Lung (tissue), 12 donors: Measurements from ENCODE around the gene PTPRG. TPM values are rescaled to one million over a fixed set of nuclear protein-coding genes. Genes with fewer than 3 reads are reported as not detected.

ENCODE experiments used
- ATAC-seq: fragments of 200-7000 bp; cut with Tn5 transposase; one replicate; pipeline ENCODE4 v1.9.1; 2020; ENCODE audit warnings: moderate number of reproducible peaks; ENCODE audit not compliant: insufficient read depth, low FRiP score
- DNase-seq, 3 donors: peaks; one replicate each; pipeline ENCODE4 v3.0.0-alpha.2; 2013 to 2017
- H3K27ac ChIP-seq, 2 donors: one replicate each; pipeline ENCODE4 v1.5.1; 2013; ENCODE audit warnings: mild to moderate bottlenecking in 2 of 2, moderate library complexity in 2 of 2, control low read depth in 1 of 2, inconsistent platforms in 1 of 2, low read depth in 1 of 2, low read length in 1 of 2
- H3K27me3 ChIP-seq, 3 donors: one replicate each; pipeline ENCODE4 v1.5.1; 2013; ENCODE audit warnings: low read length in 2 of 3; ENCODE audit not compliant: control insufficient read depth in 3 of 3, insufficient read depth in 3 of 3
- H3K36me3 ChIP-seq, 4 donors: one replicate each; pipeline ENCODE4 v1.5.1; 2013; ENCODE audit warnings: low read length in 4 of 4, mild to moderate bottlenecking in 1 of 4, moderate library complexity in 1 of 4; ENCODE audit not compliant: control insufficient read depth in 4 of 4, insufficient read depth in 4 of 4
- H3K4me1 ChIP-seq, 5 donors: one replicate each; pipeline ENCODE4 v1.5.1; 2013; ENCODE audit warnings: low read length in 5 of 5, mild to moderate bottlenecking in 2 of 5, moderate library complexity in 1 of 5; ENCODE audit not compliant: control insufficient read depth in 5 of 5, insufficient read depth in 5 of 5
- H3K4me3 ChIP-seq: one replicate; pipeline ENCODE4 v1.5.1; 2013; ENCODE audit warnings: mild to moderate bottlenecking, control low read depth, moderate library complexity
- H3K9ac ChIP-seq, 2 donors: one replicate each; pipeline ENCODE4 v1.5.1; 2013; ENCODE audit warnings: low read length in 2 of 2, control low read depth in 1 of 2; ENCODE audit not compliant: insufficient read depth in 1 of 2
- H3K9me3 ChIP-seq, 4 donors: one replicate each; pipeline ENCODE4 v1.5.1; 2013; ENCODE audit warnings: low read length in 3 of 4, mild to moderate bottlenecking in 1 of 4, moderate library complexity in 1 of 4; ENCODE audit not compliant: control insufficient read depth in 4 of 4, insufficient read depth in 3 of 4
- WGBS, 2 donors: extraction: QIAGEN DNeasy Blood & Tissue Kit; methylation state at CpG; one replicate each; pipeline ENCODE4 v1.1.7; 2013; 5-methylcytosine and 5-hydroxymethylcytosine counted together
- polyA plus RNA-seq, 2 donors: library from polyadenylated mRNA; stranded (reverse); fragments of 200-250 nt; gene quantifications; one replicate each; pipeline ENCODE4 v1.2.1, GENCODE V29; 2013
- total RNA-seq, 2 donors: library from RNA; depleted of rRNA in 1 of 2; stranded (reverse); fragments of >200 nt in 1 of 2; gene quantifications; one replicate each; pipeline ENCODE4 v1.2.1, GENCODE V29; 2014 to 2021
- TF ChIP-seq, protein P1 (sequence below): IDR thresholded peaks from 2 replicates; pipeline ENCODE4 v1.5.1; 2012; ENCODE audit warnings: mild to moderate bottlenecking; ENCODE audit errors: control extremely low read depth, extremely low read depth
- donor health status: control.
- donor health status: control.
- donor health status: Bipolar disorder and iron deficiency.
- donor health status: healthy.
- donor health status: DM: yes; HTN: yes; CAD: no.

The PTPRG gene
- total and polyA plus RNA-seq, 4 donors = 8.5 to 131 (median 75.9) TPM

DNA sequence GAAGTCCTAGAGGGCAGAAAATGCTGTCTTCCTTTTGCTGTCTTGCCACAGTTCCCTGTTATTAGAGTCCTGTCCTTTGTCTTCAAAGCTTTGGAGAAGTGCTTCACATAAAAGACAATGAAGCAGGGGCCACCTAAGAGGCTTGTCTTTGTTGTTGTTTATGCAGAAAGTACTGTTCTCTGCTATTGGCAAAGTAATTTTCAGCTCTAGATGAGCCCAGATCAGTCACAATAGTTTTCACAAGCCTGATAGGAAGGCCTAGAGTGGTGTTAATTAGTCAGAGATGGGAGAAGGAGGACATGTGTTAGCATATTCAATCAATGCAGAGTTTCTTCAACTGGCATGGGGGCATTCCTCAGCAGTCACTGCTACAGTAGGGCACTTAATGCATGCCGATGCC is 300.0 kb downstream of the PTPRG start:
- TF ChIP-seq, protein P1, sequence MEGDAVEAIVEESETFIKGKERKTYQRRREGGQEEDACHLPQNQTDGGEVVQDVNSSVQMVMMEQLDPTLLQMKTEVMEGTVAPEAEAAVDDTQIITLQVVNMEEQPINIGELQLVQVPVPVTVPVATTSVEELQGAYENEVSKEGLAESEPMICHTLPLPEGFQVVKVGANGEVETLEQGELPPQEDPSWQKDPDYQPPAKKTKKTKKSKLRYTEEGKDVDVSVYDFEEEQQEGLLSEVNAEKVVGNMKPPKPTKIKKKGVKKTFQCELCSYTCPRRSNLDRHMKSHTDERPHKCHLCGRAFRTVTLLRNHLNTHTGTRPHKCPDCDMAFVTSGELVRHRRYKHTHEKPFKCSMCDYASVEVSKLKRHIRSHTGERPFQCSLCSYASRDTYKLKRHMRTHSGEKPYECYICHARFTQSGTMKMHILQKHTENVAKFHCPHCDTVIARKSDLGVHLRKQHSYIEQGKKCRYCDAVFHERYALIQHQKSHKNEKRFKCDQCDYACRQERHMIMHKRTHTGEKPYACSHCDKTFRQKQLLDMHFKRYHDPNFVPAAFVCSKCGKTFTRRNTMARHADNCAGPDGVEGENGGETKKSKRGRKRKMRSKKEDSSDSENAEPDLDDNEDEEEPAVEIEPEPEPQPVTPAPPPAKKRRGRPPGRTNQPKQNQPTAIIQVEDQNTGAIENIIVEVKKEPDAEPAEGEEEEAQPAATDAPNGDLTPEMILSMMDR = no peak
- WGBS, 2 donors = 92 to 99% methylated on average over 1 of the region's 1 CpG

DNA sequence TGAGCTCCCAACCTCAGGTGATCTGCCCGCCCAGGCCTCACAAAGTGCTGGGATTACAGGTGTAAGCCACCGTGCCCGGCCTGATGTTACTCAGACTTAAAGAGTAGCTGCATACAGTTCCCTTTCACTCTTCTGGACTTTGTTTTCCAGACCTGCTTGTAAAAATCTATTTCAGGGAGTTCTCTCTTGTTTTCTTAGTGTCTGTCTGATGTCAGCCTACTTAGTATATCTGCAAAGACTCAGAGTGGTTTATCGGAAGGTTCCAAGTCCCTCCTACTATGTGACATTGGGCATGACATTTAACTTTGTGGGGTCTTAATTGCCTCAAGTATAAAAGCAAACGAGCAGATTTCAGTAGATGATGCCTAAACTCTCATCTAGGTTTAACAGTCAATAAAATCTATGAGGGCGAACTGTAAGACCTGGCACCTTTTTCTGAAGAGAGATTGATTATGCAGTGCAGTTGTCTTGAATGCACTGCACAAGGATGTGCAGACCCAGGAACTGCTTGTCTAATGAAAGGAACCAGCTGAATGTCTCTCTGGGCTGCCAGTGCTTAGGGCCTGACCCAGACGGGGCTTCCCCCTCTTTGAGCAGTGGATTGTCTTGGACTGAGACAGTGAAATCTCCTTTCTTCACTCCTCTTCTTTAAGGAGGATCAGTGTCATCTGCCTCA is 301.4 kb downstream of the PTPRG start:
- Histone ChIP-seq H3K4me3 (no peak overlapping the region), H3K27ac (no peak overlapping the region), H3K9ac (no peak overlapping the region), H3K9me3 (no peaks in the 10 kb centered on the region), H3K36me3 (no peaks in the 10 kb centered on the region), H3K4me1 (peaks cover 0 to 14% (median 0%) of the 10 kb centered on the region in 5 donors), H3K27me3 (no peaks in the 10 kb centered on the region)
- TF ChIP-seq, protein P1 = no peak
- no peak for DNase-seq
- 83 to 87% methylated on average over 7 of the region's 7 CpGs for WGBS, 2 donors
- ATAC-seq = no peak

More for the DNA sequence above, 300.0 kb downstream of the PTPRG start:
- Histone ChIP-seq H3K4me3 (no peak overlapping the region), H3K9me3 (no peaks in the 10 kb centered on the region), H3K36me3 (no peaks in the 10 kb centered on the region), H3K27me3 (no peaks in the 10 kb centered on the region), H3K27ac (no peak overlapping the region), H3K9ac (no peak overlapping the region), H3K4me1 (peaks cover 0 to 14% (median 0%) of the 10 kb centered on the region in 5 donors)
- ATAC-seq (no peak), DNase-seq (no peak)

DNA sequence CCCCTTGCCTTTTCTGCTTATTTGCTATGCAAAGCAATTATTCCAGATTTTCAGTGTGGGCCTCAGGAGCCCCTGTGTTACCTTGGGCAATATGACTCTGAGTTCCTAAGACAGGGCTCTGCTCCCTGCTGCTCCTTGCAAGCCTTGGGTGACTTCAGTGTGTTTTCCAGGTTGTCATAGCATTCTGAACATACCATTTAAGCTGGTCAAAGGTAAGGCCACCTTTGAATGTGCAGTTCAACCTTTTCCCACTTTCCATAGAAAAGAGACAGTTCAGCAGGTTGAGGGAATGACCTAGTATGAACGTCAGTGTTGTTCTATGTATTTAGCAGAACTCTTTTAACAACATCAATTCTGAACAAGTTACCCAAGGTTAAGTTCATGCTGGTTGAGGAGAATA is 302.2 kb downstream of the PTPRG start:
- H3K9me3 ChIP-seq = no peaks in the 10 kb centered on the region

More for the DNA sequence above, 302.2 kb downstream of the PTPRG start:
- TF ChIP-seq, protein P1 = no peak
- Histone ChIP-seq H3K4me1 (peaks cover 0 to 14% (median 1%) of the 10 kb centered on the region in 5 donors), H3K27ac (no peak overlapping the region), H3K36me3 (no peaks in the 10 kb centered on the region), H3K27me3 (no peaks in the 10 kb centered on the region), H3K9ac (no peak overlapping the region), H3K4me3 (no peak overlapping the region)
- ATAC-seq (no peak), DNase-seq (no peak)
- WGBS, 2 donors = 50 to 86% methylated on average over 1 of the region's 1 CpG
